ENCODE results near the gene TBRG1. TPM values are rescaled to one million over a fixed set of nuclear protein-coding genes. Genes with fewer than 3 reads are reported as not detected.

Gene TBRG1
- total RNA-seq, 1 donor from 2014 or later, result 45.4 TPM

Other genes with a start within 250 kb of the TBRG1 start
- not detected in 2 replicates for gene OR8B2, start 238.4 kb upstream of the TBRG1 start, total RNA-seq
- gene OR8B3, start 223.8 kb upstream of the TBRG1 start, total RNA-seq, result not detected in 2 replicates
- gene OR8B4, start 198.0 kb upstream of the TBRG1 start, total RNA-seq, result not detected in 2 replicates
- not detected in 2 replicates for gene OR8B8, start 177.2 kb upstream of the TBRG1 start, total RNA-seq
- gene OR8B12, start 79.2 kb upstream of the TBRG1 start, total RNA-seq, result not detected in 2 replicates
- not detected in 2 replicates for gene OR8A1, start 52.9 kb upstream of the TBRG1 start, total RNA-seq
- not detected in 2 replicates for gene PANX3, start 11.4 kb upstream of the TBRG1 start, total RNA-seq
- gene SIAE, start 50.9 kb downstream of the TBRG1 start, total RNA-seq, result 9.4 and 10.3 TPM in 2 replicates
- 14.1 and 15.8 TPM in 2 replicates for gene SPA17, start 51.0 kb downstream of the TBRG1 start, total RNA-seq
- not detected in 2 replicates for gene NRGN, start 117.1 kb downstream of the TBRG1 start, total RNA-seq
- 0.50 TPM in 1 of 2 replicates, not detected in the other for gene VSIG2, start 129.4 kb downstream of the TBRG1 start, total RNA-seq
- gene ESAM, start 139.4 kb downstream of the TBRG1 start, total RNA-seq, result 10.3 and 10.4 TPM in 2 replicates
- 8.0 and 16.0 TPM in 2 replicates for gene MSANTD2, start 177.5 kb downstream of the TBRG1 start, total RNA-seq
- gene ROBO3, start 242.6 kb downstream of the TBRG1 start, total RNA-seq, result 57.0 and 70.2 TPM in 2 replicates

Data from kidney epithelial cell (primary cell).